ENCODE measurements around the gene ITPR1.

ITPR1 gene

GRCh38 chr3:4744405-4745234, 251.5 kb downstream of the ITPR1 start:
- DNase-seq (ENCODE audit: low spot score): no peak

- DNase-seq (ENCODE audit: low spot score): no peak
These were observed 252.1 kb downstream of the ITPR1 start for GRCh38 chr3:4745235-4745610.

- no peak for DNase-seq (ENCODE audit: low spot score)
These were observed 253.3 kb downstream of the ITPR1 start for GRCh38 chr3:4746241-4746958.

DNA sequence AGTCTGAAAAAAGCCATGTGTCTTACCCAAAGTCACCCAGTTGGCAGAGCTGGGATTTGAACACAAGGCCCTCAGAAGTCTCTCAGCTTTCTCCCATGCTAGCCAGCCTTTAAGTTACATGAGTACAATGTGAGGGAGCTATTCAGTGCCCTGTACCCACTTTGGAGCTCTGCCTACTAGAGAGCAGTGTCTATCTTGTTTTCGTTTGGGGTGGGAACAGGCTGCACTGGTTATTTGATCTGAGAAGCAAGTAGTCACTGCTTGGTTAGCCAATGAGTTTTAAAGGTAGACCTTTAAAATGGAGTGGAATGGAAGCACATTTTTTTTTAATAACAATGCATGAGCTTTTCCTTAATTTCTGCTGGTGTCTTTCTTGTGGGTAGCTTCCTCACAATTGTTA, 255.0 kb downstream of the ITPR1 start:
- DNase-seq (ENCODE audit: low spot score): no peak

DNA sequence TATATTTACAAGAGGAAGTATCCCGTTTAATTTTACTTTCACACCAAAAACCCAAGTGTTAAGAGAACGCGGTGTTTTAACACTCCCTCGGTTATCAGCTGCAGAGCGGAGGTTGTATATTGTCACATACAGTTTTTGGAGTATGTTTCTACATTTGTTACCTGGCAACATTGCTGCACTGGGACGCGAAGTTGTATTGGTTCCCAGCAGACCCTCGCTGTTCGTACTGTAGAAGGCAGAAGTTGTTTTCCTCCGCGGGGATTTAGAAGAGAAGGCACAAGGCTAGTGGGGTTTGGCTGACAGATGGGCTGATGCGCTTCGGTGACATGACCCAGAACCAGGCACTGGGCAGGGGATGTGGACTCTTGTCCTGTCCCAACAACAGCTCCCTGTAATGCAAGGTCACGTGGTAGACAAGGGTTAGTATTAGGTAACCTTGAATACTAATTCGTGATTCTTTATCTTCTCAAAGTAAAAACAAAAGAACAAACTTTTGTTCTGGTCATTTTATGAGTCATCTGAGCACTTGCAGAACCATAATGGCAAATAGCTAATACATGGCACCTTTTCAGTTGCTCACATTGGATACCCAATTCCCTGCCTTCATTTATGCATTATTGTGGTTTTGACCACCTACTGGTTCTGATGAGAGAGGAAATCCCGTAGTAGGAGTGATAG, 255.7 kb downstream of the ITPR1 start:
- DNase-seq (ENCODE audit: low spot score): no peak

- DNase-seq (ENCODE audit: low spot score): no peak
These were observed 256.4 kb downstream of the ITPR1 start for GRCh38 chr3:4749567-4750002.

DNA sequence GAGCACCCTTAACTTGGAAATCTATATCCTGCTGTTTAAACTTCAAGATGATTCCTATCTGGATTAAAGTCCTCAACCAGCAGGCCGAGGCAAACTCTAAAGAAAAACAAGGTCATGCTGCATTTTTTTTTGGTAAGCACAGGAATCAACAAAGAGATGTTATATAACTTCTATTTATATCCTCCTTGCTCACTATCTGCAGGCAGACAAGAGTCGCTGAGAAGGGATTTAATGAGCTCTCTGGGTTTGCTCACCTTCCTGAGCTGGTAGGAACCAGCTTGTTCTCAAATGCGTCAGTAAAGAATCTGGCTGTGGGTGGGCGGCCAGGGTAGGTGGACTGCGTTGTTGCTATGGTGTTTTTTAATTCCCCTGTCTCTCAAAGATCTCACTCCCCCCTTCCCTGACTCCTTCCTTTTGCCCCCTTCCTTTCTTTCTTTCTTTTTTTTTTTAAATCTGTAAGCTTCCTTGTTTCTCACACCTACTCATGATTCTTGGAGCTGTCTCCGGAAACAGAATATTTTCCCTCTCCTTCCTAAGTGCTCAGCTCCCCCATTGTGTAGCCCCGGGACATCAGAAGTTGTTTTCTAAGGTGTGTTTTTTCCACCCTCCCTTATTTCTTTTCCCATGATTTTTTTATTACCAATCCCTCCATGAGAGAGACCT, 257.3 kb downstream of the ITPR1 start:
- DNase-seq (ENCODE audit: low spot score): no peak

GRCh38 chr3:4751029-4751501, 257.9 kb downstream of the ITPR1 start:
- DNase-seq (ENCODE audit: low spot score): no peak

- DNase-seq (ENCODE audit: low spot score): no peak
These were observed 258.5 kb downstream of the ITPR1 start for GRCh38 chr3:4751502-4752101.

DNA sequence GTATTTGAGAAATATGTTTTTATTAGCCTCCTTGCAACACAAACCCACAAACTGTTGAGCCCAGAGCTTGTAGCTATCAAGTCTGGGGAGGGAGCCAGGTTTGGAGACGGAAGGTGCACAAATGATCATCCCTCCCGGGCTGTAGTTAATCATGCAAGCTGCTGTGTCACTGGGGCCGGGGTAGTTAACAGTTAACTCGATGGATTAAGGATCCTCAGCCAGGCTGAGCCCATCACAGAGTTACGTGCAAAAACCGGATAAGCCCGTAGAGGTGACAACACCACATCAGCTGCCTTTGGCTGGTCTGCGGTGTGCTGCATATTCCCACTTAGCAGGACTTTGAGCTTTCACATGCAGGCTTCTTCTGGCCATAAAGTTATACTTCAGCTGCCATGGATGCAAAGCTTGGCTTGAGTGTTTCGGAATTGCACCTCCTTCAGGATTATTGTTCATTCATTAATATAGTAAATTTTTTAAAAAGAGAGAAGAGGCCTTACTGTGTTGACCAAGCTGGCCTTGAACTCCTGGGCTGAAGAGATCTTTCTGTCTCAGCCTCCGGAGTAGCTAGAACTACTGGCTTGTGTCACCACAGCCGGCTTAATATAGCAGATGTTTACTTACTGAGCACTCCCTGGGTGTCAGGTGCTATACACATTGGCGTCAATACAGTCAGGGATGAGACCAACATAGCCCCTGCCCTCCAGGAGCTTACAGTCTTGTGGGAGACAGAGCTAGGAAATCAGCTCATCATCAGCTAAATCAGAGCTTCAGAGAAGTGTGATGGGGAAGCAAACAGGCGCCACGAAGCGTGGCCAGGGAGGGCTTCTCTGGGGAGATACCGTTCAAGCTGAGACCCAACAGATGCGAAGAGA, 259.3 kb downstream of the ITPR1 start:
- DNase-seq (ENCODE audit: low spot score): no peak

DNA sequence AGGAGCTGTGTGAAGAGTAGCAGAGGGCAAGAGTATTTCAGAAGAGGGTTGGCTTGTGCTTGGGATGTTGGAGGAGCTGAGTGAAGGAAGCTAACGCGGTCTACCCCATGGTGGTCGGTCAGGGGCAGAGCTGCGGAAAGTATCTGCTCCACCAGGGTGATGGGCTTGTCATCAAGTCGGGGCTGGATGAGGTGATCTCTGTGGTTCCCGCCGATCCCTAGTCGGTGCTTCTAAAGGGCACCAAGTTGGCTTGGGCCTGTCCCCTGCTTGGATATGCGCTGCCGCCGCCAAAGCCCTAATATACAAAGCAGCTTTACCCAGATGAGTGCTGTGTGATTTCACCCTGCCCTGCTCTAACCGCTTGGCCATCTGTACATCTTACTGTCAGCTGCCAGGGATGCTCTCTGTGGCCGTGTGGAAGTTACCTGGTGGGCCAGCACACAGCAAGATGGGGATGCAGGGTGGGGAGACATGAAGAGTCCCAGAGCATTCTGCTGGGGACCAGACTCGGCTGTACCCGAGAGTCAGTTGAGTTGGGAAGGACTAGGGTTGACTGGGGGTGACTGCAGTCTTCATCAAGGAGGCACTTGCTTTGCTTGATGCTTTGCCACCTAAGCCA, 260.0 kb downstream of the ITPR1 start:
- DNase-seq (ENCODE audit: low spot score): no peak

DNA sequence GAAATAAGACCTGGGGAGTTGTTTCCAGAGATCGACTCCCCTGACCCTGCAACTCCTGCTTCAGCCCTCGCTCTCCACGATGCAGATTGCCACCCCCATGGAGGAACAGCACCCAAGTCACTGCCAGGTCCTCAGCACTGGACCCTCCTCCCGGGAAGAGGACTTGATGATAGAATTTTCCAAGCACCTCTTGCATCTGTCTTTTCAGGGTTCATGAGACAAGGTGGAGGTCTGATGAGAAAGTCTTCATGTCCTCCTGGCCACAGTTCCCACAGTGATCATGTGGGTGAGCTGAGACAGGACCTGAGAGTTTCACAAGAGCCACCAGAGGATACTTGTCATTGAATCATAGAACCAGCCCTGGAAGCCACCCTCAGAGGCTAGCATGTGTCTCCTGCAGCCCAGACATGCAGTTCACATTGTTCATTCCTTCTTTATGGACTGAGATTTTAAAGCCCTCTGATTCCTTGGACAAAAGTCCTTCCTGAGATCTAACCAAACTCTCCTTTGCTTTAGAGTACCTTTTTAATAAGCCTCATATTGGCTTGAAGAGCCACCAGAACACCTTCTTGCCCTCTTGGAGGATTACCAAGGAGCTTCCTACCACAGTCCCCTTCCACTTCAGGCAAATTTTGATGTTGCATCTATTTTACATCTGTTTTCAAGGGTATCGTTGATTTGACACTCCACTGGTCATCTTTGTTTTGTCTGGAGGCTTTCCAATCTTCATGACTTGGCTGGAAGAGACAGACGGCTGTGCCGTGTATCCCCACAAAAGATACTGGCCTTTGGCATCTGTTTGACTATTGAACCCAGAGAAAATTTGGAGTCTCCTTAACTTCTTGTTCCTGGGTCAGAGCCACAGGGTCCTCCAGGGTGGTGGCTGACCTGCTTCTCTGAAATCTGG, 261.3 kb downstream of the ITPR1 start:
- no peak for DNase-seq (ENCODE audit: low spot score)

DNA sequence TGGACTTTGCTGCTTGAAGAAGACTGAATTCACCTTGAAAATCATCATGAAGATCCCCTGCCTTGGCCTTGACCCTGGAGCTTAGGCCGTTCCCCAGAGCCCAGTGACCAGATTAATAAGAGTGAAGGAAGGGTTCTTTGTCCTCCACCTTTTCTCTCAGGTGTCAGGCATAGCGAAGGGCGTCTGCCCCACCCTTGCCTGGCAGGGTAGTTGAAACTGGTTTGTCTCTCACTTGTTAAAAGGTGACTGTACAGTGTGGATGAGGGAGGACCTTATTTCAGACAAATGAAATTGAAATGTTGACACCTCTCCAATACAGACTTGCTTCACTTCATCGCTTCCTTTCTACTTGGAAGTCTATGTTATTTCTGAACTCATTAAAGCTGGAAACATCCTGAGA, 262.4 kb downstream of the ITPR1 start:
- DNase-seq (ENCODE audit: low spot score): no peak

GRCh38 chr3:4756057-4756775, 263.1 kb downstream of the ITPR1 start:
- DNase-seq (ENCODE audit: low spot score): no peak

DNA sequence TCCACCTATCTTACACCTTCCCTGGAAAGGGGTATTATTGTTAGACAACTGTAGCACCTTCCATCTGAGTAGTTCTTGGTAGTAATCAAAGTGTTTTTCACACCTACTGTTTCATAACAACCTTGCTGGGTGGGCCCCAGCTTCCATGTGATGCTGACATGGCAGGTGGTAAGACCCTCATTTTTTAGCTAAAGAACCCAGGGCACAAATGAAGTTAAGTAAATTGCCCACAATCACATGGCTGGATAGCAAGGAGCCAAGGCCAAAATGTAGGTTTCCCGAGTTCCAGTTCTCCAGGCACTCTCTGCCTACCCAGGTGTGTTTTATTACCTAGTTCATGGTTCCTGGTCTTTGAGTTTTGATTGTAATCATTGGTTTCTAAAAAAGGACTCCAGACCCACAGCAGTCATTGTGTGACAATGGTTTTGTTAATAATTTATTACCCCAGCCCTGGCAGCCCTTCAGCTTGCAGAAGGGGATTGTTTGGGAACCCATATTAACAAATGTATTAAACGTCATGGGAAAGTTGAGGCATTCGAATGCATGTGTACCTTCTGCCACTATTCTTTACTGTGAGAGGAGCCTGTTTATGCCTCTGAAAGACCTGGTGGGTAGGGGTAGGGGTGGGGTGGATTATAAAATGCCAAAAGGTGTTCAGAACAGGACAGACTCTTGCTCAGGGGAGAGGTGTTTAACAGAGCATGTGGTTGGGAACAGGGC, 263.9 kb downstream of the ITPR1 start:
- no peak for DNase-seq (ENCODE audit: low spot score)

DNA sequence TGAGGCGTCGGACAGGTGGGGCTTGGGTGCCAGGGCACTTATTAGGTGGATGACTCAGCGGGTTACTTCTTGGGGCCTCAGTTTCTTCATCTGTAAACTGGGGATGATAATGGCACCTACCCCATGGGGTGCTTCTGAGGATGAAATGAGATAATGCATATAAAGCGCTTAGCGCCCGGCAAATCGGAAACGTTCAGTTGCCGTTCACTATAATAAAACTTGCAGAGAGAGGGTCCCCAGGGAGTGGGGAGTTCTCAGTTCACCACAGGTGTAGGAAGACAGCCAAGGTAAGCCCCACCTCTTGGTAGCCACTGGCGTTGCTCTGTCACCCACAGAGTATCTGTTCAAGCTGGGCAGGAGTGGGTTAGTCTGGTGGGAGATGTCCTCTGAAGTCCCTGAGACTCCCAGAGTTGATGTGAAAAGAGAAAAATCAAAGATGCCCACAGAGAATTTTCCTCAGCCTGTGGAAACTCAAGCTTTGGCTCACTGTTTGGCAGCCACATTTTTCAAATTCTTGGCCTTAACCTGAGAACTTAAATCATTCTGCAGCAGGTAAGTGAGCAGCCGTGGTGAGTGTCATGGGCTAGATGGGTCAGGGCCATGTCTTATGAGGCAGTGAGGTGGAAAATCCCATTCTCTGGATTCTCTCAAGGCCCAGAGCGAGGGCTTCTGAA, 264.6 kb downstream of the ITPR1 start:
- no peak for DNase-seq (ENCODE audit: low spot score)

DNA sequence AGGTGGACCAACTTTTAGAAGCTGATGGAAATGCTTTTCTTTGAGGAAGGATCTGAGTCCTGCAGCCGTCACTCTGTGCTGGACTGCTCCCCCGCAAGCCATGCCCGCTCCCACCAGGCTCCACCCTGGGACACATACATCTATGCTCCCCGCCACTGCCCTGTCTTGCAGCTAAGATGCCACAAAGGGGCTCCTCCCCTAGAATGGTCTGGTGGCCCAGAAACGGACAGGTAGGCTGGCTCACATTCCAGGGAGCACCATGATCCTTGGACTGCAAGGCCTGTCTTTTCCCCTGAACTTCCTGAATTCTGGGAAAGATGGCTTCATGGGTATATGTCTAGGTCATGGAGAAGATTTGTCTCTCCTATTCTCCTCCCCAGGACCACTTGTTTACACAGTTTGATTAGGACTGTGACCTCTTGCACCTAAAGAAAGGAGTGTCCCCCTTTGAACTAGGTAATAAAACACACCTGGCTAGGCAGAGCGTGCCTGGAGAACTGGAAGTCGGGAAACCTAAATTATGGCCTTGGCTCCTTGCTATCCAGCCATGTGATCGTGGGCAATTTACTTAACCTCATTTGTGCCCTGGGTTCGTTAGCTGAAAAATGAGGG, 265.2 kb downstream of the ITPR1 start:
- DNase-seq (ENCODE audit: low spot score): no peak

Measured in NAMALWA (cell line).